EH (cell line): ENCODE results near the gene GPR27.
A peak's percentile ranks its signal among the peaks of the same experiment; 100 is the strongest.

Experiments
- DNase-seq: peaks from one replicate; pipeline ENCODE4 v3.0.0-alpha.2; 2015; ENCODE audit warnings: low read depth

GPR27 gene

GRCh38 chr3:71753701-71754609 lies at the start of gene GPR27:
Gene GPR27, plus strand, starts transcription at chr3:71753855. Its CDS starts 195 bp downstream, at chr3:71754050.
- peak; percentile 25 for DNase-seq

GRCh38 chr3:71704915-71705314 lies 48.7 kb upstream of the GPR27 start:
- DNase-seq, result no peak

- DNase-seq, result no peak
Observed at GRCh38 chr3:71705681-71706080, 48.0 kb upstream of the GPR27 start.

DNA sequence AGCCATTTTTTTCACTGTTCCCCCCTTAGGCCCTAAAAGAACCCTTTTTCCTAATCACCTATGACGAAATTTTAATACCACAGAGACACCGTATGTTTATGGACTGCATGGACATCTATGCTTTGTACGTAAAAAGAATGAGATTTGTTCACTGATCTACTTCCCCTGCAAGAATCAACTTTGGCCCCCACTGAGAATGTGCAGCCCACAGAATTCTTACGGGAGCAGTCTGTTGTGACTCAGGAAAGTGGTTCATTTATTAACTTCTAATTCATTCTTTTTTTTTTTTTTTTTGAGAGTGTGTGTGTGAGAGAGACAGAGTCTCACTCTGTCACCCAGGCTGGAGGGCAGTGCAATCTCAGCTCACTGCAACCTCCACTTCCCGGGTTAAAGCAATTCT lies 46.1 kb upstream of the GPR27 start:
- peak; percentile 50 for DNase-seq

GRCh38 chr3:71708476-71709105 lies 45.1 kb upstream of the GPR27 start:
- no peak for DNase-seq

DNA sequence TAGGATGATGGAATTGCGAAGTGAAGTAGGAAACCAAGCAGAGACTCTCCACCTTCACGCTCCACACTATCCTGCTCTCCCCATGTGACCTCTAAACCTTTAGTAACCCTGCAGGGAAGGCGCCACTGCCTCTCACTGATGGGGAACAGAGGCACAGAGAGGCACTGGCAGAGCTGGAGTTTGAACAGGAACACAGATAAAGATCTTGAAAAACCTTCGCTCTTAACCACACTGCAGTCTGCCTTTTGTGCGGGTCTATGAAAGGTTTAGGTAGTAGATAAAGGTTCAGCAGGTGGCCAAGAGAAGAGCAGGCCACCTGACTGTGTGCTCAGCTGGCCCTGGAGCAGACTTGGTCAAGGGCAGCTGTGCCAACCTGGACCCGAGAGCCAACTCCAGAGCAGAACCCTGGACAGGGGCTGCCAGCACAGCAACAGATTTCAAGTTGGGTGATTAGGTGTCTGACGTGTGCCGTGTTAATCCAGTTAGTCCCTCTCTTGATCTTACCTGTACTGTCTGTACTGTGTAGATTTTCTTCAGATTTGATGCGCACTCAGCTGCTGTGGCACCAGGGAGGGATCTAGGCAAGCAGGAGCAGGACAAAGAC lies 43.6 kb upstream of the GPR27 start:
- DNase-seq, result no peak

DNA sequence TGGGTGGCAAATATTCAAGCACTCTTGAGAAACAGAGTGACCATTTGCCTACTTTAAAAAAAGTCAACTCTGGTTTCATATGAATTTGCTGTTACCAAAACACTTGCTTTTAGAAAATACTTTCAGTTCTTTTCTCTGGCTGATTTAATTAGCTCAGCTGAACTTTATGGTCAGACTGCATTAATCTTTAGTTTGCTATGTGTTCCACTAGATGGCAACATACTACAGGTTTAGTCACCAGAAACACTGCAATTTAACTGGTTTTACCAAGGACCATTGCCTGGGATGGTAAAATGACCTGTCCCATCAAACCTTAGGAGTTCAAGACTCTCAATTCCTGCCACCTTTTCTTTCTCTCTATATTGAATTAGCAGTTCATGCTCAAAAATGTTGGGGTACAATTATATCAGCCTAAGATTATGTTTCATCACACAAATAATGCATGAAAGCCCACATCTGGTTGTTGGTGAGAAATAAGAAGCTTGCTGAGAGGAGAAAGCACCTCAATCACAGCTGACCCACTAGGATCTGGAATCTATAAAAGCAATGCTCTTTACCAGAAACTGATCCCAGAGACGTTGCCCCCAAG lies 42.7 kb upstream of the GPR27 start:
- DNase-seq, result peak; percentile 64

GRCh38 chr3:71713041-71713440 lies 40.6 kb upstream of the GPR27 start:
- DNase-seq, result no peak

DNA sequence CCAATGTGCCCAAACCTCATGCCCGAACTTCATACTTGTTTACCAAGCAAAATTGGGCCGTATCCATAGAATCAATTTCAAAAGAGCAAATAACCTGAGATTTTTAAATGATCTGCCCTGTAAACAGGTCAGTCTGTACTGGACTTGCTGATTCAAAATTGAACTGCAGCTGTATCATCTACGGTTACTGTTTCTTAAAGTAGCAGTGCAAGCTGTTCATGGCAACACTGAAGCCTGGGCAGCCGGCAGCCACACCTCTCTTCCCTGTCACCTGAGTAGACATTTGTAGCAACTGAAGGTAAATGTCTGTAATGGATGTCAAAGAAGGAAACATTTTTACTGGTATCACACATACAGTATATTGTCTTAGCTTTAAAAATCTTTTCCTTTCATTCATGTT lies 39.1 kb upstream of the GPR27 start:
- DNase-seq, result no peak

DNA sequence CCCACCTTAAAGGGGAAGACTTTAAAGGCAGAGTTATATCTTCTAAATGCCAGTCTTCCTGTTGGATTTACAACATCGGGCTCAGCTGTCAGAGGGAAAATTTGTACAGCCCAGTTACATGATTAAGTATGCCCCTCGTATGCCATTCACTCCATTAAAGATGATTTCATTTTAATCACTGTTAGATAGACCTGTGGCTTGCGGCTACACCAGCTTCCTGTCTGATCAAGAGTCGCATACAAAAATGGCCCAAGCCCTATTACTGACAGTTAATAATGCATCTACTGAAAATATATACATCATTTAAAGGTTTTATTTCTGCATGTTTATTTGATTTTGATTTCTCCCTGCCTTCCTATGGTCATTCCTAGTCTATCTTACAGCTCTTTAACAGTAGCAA lies 35.6 kb upstream of the GPR27 start:
- no peak for DNase-seq

- DNase-seq, result no peak
Observed at GRCh38 chr3:71721002-71721401, 32.7 kb upstream of the GPR27 start.

GRCh38 chr3:71721651-71722157 lies 32.0 kb upstream of the GPR27 start:
- no peak for DNase-seq

- DNase-seq, result no peak
Observed at GRCh38 chr3:71722693-71723092, 31.0 kb upstream of the GPR27 start.

DNA sequence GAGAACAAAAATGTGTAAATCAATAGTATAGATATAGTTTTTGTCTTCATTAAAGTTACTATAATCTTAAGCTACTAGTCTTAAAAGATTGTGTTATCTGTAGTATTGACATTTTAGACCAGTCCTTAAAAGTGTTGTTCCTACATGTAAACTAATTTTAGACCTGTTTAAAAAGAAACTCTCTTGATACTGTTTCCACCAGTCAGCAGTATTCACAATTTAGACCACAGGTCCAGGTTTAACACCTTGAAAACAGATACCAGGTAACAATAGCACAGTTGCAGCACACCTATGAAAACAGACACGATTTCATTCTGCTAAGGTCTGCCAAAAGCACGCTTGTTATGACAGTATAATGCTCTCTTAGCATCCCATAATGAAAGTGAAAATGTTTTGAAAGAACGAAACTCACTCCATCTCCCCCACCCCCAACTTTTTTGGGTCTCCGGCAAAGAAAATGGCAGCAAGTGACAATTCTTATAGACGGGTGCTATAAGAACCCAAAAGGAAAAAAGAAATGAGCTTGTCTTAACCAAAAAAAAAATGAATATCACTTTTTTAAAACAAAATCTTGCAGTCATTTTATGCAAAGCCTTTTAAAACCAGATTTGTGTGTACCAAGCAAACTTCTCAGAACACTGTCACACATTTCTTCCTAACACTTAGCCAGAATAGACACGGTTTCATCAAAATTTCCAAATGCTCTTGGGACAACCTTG lies 30.0 kb upstream of the GPR27 start:
- no peak for DNase-seq

GRCh38 chr3:71724171-71724453 lies 29.5 kb upstream of the GPR27 start:
- DNase-seq, result no peak

DNA sequence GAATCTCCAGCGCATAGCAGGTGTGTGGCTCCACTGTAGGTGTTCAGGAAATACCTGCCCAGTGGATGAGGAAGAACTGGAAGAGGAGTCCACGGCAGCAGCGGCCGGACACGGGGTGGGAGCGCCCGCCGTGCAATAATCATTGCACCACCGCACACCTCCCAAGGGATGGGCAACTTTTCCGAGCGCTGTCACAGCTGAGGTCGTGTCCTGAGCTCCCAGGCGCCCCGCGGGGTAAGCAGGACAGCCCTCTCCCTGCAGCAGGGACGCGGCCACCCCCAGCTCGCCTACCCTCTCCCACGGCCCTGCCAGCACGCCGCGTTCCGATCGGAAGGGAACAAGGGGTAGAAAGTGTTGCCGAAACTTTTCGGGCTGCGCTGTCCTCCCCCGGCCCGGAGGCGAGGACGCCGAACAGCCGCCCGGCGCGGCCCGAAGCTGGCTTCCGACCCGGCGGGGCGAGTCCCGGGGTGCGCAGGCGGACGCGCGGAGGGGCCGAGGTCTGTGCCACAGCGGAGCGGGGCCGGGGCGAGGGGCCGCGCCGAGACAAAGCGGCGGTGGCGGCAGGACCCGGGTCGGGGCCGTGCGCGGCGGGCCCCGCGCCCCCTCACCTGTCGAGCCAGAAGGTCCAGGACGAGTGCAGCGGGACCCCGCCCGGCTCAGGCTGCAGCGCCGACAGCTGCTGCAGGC lies 28.9 kb upstream of the GPR27 start:
- peak; percentile 26 for DNase-seq

DNA sequence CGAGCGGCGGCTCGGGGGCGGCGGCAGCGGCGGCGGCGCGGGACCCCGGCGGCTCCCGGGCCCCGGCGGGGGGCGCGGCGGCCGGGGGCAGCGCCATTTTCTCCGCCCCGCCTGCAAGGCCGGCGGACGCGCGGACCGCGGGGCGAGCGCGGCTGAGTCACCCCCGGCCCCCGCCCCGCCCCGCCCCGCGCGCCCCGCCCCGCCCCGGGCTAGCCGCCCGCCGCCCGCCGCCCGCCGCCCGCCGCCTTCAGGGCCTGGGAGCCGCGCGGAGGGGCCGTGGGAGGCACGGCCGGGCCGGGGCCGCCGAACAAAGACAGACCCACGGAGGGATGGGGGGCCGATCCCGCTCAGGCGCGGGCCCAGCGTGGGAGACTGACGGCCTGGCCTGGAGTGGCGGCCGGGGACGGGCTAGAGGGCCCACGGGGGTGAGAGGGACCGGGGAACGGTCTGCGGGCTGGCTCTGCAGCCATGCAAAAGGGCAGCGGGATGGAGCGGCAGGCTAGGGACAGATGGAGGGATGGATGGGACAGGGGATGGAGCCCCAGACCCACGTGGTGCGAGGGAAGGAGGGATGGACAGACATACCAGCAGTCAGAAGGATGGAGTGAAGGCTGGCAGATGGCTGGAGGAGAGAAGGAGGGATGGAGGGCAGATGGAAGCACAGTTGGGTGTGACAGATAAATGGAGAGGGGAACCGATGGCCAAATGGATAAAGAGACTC lies 28.2 kb upstream of the GPR27 start, which contains the start of gene EIF4E3:
TSS of gene EIF4E3 (minus strand) at position 132 of the 721 bp plus-strand sequence. CDS start at position 97, 35 bp downstream.
- DNase-seq, result peak; percentile 37

GRCh38 chr3:71726146-71726545 lies 27.5 kb upstream of the GPR27 start:
- DNase-seq, result no peak

DNA sequence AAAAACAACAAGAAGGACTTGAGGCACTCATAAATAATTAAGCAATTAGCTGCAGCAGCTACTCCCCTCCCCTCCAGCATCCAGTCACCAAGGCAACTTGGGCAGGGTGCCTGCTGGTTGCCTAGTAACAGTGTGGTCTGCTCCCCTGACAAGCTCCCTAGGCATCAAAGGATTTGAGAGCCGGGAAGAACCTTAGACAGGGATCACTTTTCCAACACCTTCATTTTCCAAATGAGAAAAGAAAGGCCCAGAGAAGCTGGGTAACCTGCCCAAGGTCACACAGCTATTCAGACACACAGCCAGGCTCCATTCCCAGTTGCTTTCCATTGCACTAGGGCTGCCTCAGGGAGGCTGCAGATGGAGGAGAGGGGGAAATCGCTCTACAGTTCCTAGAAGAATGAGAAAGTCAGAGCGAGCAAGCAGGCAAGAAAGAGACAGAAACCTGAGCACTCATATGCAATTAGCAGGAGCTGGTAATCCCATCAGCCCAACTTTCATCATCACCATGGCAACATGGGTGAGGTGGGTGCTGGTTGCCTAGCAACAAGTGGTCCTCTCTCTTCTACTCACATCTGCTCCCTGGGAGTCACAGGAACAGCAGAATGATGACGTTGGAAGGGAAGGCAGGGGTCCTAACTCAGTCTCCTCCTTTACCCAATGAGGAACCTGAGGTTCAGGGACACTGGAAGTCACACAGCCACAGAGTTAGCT lies 24.9 kb upstream of the GPR27 start:
- DNase-seq, result peak; percentile 13

DNA sequence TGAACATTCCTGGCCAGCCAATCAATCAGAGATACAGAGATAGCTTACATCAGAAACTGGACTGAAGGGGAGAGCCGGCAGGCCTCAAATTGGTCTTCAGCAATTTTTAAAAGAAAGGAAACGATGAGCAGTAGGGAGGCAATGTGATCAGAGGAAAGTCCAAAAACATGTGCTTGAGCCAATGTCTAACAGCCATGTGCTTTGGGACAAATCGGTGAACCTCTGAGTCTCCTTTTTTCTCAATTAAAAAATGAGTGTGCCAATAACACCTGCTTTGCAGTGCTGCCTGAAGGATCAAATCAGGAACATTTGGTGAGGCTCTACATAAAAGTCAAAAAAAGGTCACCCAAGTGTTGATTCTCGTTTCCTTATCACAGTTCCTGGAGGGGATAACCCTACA lies 21.0 kb upstream of the GPR27 start:
- DNase-seq, result no peak
